NCI-H2196 (cell line): ENCODE measurements around the gene CNOT1.
"Not testable (repeated sequence)": the region's sequence is repeated elsewhere in the genome, so short reads cannot be mapped to it uniquely, and the experiment has no call there.

Experiments used
- DNase-seq: peaks from one replicate; lab custom pipeline; 2025; ENCODE audit not compliant: unreplicated experiment; lab: John Stamatoyannopoulos, UW

Gene CNOT1

GRCh38 chr16:58503863-58504688, 125.5 kb downstream of the CNOT1 start:
- no peak for DNase-seq

- no peak for DNase-seq
Measured at GRCh38 chr16:58503166-58503862, 126.3 kb downstream of the CNOT1 start.

- no peak for DNase-seq
Measured at GRCh38 chr16:58502217-58502921, 127.3 kb downstream of the CNOT1 start.

GRCh38 chr16:58501242-58502131, 128.1 kb downstream of the CNOT1 start:
- DNase-seq, result peak; percentile 49

- DNase-seq, result peak; percentile 20
Measured at GRCh38 chr16:58500430-58501241, 129.0 kb downstream of the CNOT1 start.

GRCh38 chr16:58499615-58500351, 129.8 kb downstream of the CNOT1 start, which contains the start of gene NDRG4:
Gene NDRG4 (plus strand): TSS chr16:58500143. CDS start chr16:58500249, 106 bp downstream.
- peak; percentile 79 for DNase-seq

- DNase-seq, result no peak
Measured at GRCh38 chr16:58499092-58499511, 130.5 kb downstream of the CNOT1 start.

- no peak for DNase-seq
Measured at GRCh38 chr16:58498341-58499091, 131.1 kb downstream of the CNOT1 start.

GRCh38 chr16:58497935-58498334, 131.7 kb downstream of the CNOT1 start:
- DNase-seq, result no peak

- DNase-seq, result no peak
Measured at GRCh38 chr16:58497468-58497867, 132.2 kb downstream of the CNOT1 start.

GRCh38 chr16:58495521-58496331, 133.9 kb downstream of the CNOT1 start:
- no peak for DNase-seq

- DNase-seq, result peak; percentile 88
Measured at GRCh38 chr16:58494981-58495520, 134.6 kb downstream of the CNOT1 start.

- no peak for DNase-seq
Measured at GRCh38 chr16:58493756-58494431, 135.7 kb downstream of the CNOT1 start.

- no peak for DNase-seq
Measured at GRCh38 chr16:58492735-58493134, 136.9 kb downstream of the CNOT1 start.

- no peak for DNase-seq
Measured at GRCh38 chr16:58492066-58492465, 137.6 kb downstream of the CNOT1 start.

GRCh38 chr16:58490539-58490938, 139.1 kb downstream of the CNOT1 start:
- not testable (repeated sequence) for DNase-seq

GRCh38 chr16:58490065-58490464, 139.6 kb downstream of the CNOT1 start:
- no peak for DNase-seq
